SU-DHL-6 (cell line): ENCODE measurements around the gene NHS.

Experiments
- H2AFZ ChIP-seq: fragments of 200-600 bp; sonication (generic); 2 replicates; pipeline ENCODE4 v1.6.1; 2014; ENCODE audit warnings: low read depth, mild to moderate bottlenecking, moderate library complexity, mixed read lengths, antibody characterized with exemption, low read length; ENCODE audit not compliant: severe bottlenecking
- H3F3A ChIP-seq: fragments of 200-600 bp; shearing (Covaris generic); 2 replicates; pipeline ENCODE4 v1.6.0; 2016; ENCODE audit warnings: antibody characterized with exemption, mild to moderate bottlenecking; ENCODE audit not compliant: insufficient read depth
- H3K27ac ChIP-seq: fragments of 200-600 bp; sonication (generic); 2 replicates; pipeline ENCODE4 v1.5.1; 2016; ENCODE audit warnings: low read depth, mild to moderate bottlenecking, low read length, moderate library complexity, mixed read lengths
- H3K27me3 ChIP-seq: fragments of 200-600 bp; sonication (generic), shearing (Covaris generic); 2 replicates; pipeline ENCODE4 v1.6.0; 2014; ENCODE audit warnings: mild to moderate bottlenecking, low read length
- H3K36me3 ChIP-seq: fragments of 200-600 bp; sonication (generic); 2 replicates; pipeline ENCODE4 v1.6.1; 2014; ENCODE audit warnings: mild to moderate bottlenecking, low read length, mixed read lengths
- H3K4me2 ChIP-seq: fragments of 300-600, 200-600 bp; shearing (Covaris generic), sonication (generic); 2 replicates; pipeline ENCODE4 v1.6.0; 2014; ENCODE audit warnings: low read length, low read depth, mild to moderate bottlenecking; ENCODE audit not compliant: poor library complexity, severe bottlenecking
- H3K4me3 ChIP-seq: fragments of 200-600 bp; sonication (generic); 2 replicates; pipeline ENCODE4 v1.5.1; 2014; ENCODE audit warnings: antibody characterized with exemption, low read length, mild to moderate bottlenecking, mixed read lengths; ENCODE audit not compliant: insufficient read depth, poor library complexity, severe bottlenecking
- H3K79me2 ChIP-seq: fragments of 200-600 bp; sonication (generic); 2 replicates; pipeline ENCODE4 v1.6.1; 2014; ENCODE audit warnings: mild to moderate bottlenecking, low read length, moderate library complexity; ENCODE audit not compliant: insufficient read depth
- H3K9ac ChIP-seq: fragments of 200-600 bp; sonication (generic); 2 replicates; pipeline ENCODE4 v1.7.0; 2014; ENCODE audit warnings: mild to moderate bottlenecking, low read length
- H3K9me2 ChIP-seq: fragments of 200-600 bp; sonication (generic); replicated peaks from 2 replicates; pipeline ENCODE4 v1.6.1; 2014; ENCODE audit warnings: low read length; ENCODE audit not compliant: insufficient read depth
- H3K9me3 ChIP-seq: fragments of 200-600 bp; sonication (generic); 2 replicates; pipeline ENCODE4 v1.6.1; 2014; ENCODE audit warnings: low read length, mixed read lengths; ENCODE audit not compliant: insufficient read depth
- H4K20me1 ChIP-seq: fragments of 200-600 bp; sonication (generic); 2 replicates; pipeline ENCODE4 v1.6.1; 2014; ENCODE audit warnings: low read depth, mild to moderate bottlenecking, antibody characterized with exemption, low read length, moderate library complexity, mixed read lengths
- EZH2phosphoT487 ChIP-seq: fragments of 200-600 bp; sonication (generic), shearing (Covaris generic); conservative IDR thresholded peaks from 2 replicates; pipeline ENCODE4 v1.6.1; 2018; ENCODE audit warnings: mild to moderate bottlenecking, antibody characterized with exemption, low read length, moderate library complexity, mixed read lengths
- TF ChIP-seq, protein P1 (sequence below): fragments of 200-600 bp; sonication (generic); IDR thresholded peaks from one replicate; pipeline ENCODE4 v1.5.1; 2017; ENCODE audit warnings: antibody characterized with exemption, mild to moderate bottlenecking, low read length, moderate library complexity; ENCODE audit not compliant: insufficient read depth, poor library complexity, severe bottlenecking

NHS gene

GRCh38 chrX:17425136-17425535 is 50.1 kb downstream of the NHS start:
- Histone ChIP-seq H3F3A (no peaks in the 10 kb centered on the region), H2AFZ (no peak overlapping the region), H3K9me2 (no peaks in the 10 kb centered on the region), H3K4me2 (no peak overlapping the region), H3K9me3 (no peaks in the 10 kb centered on the region), H3K27me3 (no peaks in the 10 kb centered on the region), H3K9ac (no peak overlapping the region), H3K4me3 (no peak overlapping the region), H3K79me2 (no peaks in the 10 kb centered on the region), H4K20me1 (no peaks in the 10 kb centered on the region), H3K36me3 (no peaks in the 10 kb centered on the region), H3K27ac (no peak overlapping the region)
- TF ChIP-seq, protein P1, sequence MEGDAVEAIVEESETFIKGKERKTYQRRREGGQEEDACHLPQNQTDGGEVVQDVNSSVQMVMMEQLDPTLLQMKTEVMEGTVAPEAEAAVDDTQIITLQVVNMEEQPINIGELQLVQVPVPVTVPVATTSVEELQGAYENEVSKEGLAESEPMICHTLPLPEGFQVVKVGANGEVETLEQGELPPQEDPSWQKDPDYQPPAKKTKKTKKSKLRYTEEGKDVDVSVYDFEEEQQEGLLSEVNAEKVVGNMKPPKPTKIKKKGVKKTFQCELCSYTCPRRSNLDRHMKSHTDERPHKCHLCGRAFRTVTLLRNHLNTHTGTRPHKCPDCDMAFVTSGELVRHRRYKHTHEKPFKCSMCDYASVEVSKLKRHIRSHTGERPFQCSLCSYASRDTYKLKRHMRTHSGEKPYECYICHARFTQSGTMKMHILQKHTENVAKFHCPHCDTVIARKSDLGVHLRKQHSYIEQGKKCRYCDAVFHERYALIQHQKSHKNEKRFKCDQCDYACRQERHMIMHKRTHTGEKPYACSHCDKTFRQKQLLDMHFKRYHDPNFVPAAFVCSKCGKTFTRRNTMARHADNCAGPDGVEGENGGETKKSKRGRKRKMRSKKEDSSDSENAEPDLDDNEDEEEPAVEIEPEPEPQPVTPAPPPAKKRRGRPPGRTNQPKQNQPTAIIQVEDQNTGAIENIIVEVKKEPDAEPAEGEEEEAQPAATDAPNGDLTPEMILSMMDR = no peak
- no peak for TF ChIP-seq EZH2phosphoT487

- no peaks in the 10 kb centered on the region for H3K36me3 ChIP-seq
- no peak overlapping the region for H2AFZ ChIP-seq
- no peaks in the 10 kb centered on the region for H3K27me3 ChIP-seq
- no peaks in the 10 kb centered on the region for H3K9me3 ChIP-seq
- H3K79me2 ChIP-seq = no peaks in the 10 kb centered on the region
- H3K4me2 ChIP-seq = no peak overlapping the region
- no peak overlapping the region for H3K9ac ChIP-seq
- no peaks in the 10 kb centered on the region for H3F3A ChIP-seq
- TF ChIP-seq, protein P1 = no peak
- no peak for TF ChIP-seq EZH2phosphoT487
- H3K27ac ChIP-seq = no peak overlapping the region
- no peaks in the 10 kb centered on the region for H4K20me1 ChIP-seq
- no peaks in the 10 kb centered on the region for H3K9me2 ChIP-seq
- no peak overlapping the region for H3K4me3 ChIP-seq
These were observed 50.6 kb downstream of the NHS start for GRCh38 chrX:17425551-17425950.

DNA sequence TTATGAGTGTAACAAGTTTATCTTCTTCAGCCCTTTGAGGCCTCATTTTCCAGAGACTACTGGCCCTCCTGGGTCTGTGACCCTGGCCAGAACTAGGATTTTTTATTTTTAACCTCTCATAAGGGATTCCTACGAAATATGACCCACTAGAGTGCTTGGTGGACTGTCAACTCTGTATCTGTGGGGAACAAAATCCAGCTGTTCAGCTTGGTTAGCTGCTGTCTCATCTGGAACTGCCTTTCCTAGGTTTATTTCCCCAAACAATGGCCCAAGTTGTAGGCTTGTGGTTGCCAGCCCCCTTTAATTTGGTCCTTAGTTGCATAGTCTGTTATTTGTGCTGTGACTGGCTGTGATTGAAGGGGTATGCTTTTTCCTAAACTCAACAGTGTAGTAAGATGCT is 56.2 kb downstream of the NHS start:
- H3K27ac ChIP-seq = no peak overlapping the region
- H3K36me3 ChIP-seq = no peaks in the 10 kb centered on the region
- no peaks in the 10 kb centered on the region for H3K9me2 ChIP-seq
- H3K4me3 ChIP-seq = no peak overlapping the region
- H3K4me2 ChIP-seq = no peak overlapping the region
- H3F3A ChIP-seq = no peaks in the 10 kb centered on the region
- H3K9me3 ChIP-seq = no peaks in the 10 kb centered on the region
- H3K27me3 ChIP-seq = no peaks in the 10 kb centered on the region
- no peaks in the 10 kb centered on the region for H4K20me1 ChIP-seq
- H3K79me2 ChIP-seq = no peaks in the 10 kb centered on the region
- H2AFZ ChIP-seq = no peak overlapping the region
- H3K9ac ChIP-seq = no peak overlapping the region
- no peak for TF ChIP-seq EZH2phosphoT487
- TF ChIP-seq, protein P1 = no peak
